ENCODE data around the gene C5. TPM values are rescaled to one million over a fixed set of nuclear protein-coding genes. Genes with fewer than 3 reads are reported as not detected.

The C5 gene
- total RNA-seq, 6 donors from 2014 or later = 7.1 to 18.9 (median 16.8) TPM

- ATAC-seq (ENCODE audit: low FRiP score in 2 of 2) (peak; percentile 7), DNase-seq (no peak)
- WGBS, 2 donors = 92 to 93% methylated on average over 10 to 11 of the region's 11 CpGs
- peaks cover 0 to 10% (median 0%) of the 10 kb centered on the region in 4 donors for H3K36me3 ChIP-seq
- no peaks in the 10 kb centered on the region for H3K27me3 ChIP-seq
- H3K4me1 ChIP-seq = no peaks in the 10 kb centered on the region
- H3K27ac ChIP-seq = peak overlapping the region in 1 of 4 donors; percentile 38
- TF ChIP-seq POLR2AphosphoS5 (IDR thresholded peaks at IDR 0.05) (no peak), POLR2A (IDR thresholded peaks at IDR 0.05) (no peak), CTCF (IDR thresholded peaks at IDR 0.05) (no peak), EP300 (IDR thresholded peaks at IDR 0.05) (no peak)
- no peaks in the 10 kb centered on the region for H3K9me3 ChIP-seq
- no peak overlapping the region for H3K4me3 ChIP-seq
These were observed 145.1 kb downstream of the C5 start for GRCh38 chr9:120904978-120905301.

GRCh38 chr9:120904061-120904977 is 145.8 kb downstream of the C5 start:
- 85% methylated on average over 9 to 16 of the region's 16 CpGs for WGBS, 2 donors
- ATAC-seq (ENCODE audit: low FRiP score in 2 of 2) = no peak

DNA sequence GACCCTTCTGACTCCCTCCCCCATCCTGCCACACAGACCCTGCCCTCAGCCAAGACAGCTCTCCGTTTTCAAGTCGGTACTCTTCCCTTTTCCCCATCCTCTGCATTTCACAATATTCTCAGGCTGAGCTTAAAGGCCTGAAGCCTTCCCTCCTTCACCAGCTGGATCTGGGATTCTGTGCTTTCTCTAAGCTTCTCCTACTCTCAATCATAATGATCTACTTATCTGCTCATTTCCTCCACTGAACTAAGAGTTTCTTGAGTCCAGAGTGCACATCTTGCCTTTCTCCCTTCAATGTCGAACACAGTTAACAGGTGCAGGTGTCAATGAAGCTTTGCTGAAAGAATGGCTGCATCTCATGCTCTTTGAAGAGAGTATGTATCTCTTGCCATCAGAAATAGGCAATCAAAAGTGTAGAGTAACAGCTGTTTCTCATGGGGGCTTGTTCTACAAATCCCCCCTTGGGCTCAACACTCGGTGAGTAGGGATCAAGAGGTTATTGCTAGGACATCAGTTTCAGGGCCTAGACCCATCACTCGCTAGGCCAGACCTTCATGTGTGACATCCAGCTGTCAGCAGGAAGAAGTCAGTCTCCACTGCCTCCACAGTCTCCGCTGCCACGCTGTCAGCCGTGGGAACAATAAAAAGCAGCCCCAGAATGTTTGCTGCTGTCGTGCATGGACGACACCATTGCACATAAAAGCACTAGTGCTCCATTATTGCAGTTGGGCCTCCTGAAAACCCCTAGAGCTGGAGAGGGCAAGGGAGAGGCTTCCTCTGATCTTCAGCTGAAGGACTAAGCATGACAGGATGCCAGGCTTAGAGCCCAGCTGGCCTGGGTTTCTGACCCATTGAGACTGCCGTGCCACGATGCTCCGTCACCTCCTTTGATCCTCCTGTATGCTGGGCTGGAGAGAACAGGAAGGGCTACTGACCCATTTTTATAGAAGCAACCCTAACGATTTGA is 147.2 kb downstream of the C5 start:
- H3K4me3 ChIP-seq = no peak overlapping the region
- ATAC-seq (ENCODE audit: low FRiP score in 2 of 2) (no peak), DNase-seq (no peak)
- peaks cover 0 to 4% (median 0%) of the 10 kb centered on the region in 4 donors for H3K36me3 ChIP-seq
- H3K4me1 ChIP-seq = no peaks in the 10 kb centered on the region
- peak overlapping the region in 1 of 4 donors; percentile 38 for H3K27ac ChIP-seq
- TF ChIP-seq EP300 (IDR thresholded peaks at IDR 0.05) (no peak), POLR2A (IDR thresholded peaks at IDR 0.05) (no peak), CTCF (IDR thresholded peaks at IDR 0.05) (no peak), POLR2AphosphoS5 (IDR thresholded peaks at IDR 0.05) (no peak)
- no peaks in the 10 kb centered on the region for H3K27me3 ChIP-seq
- H3K9me3 ChIP-seq = no peaks in the 10 kb centered on the region
- WGBS, 2 donors = 66 to 76% methylated on average over 14 of the region's 14 CpGs

More at GRCh38 chr9:120904061-120904977, 145.8 kb downstream of the C5 start:
- Histone ChIP-seq H3K4me1 (no peaks in the 10 kb centered on the region), H3K9me3 (no peaks in the 10 kb centered on the region), H3K36me3 (peaks cover 0 to 8% (median 0%) of the 10 kb centered on the region in 4 donors), H3K27ac (peak overlapping the region in 2 of 4 donors; percentile 38 to 49), H3K4me3 (no peak overlapping the region), H3K27me3 (no peaks in the 10 kb centered on the region)
- DNase-seq = no peak
- TF ChIP-seq POLR2A (IDR thresholded peaks at IDR 0.05) (no peak), CTCF (IDR thresholded peaks at IDR 0.05) (no peak), POLR2AphosphoS5 (IDR thresholded peaks at IDR 0.05) (no peak), EP300 (IDR thresholded peaks at IDR 0.05) (no peak)

Other genes starting within 250 kb of the C5 start
- 10 to 100 TPM; 11.4 to 56.8 (median 40.1) TPM for gene PSMD5, start 207.4 kb downstream of the C5 start, total RNA-seq
- 10 to 100 TPM in 5 of 6 donors, 1 to 10 TPM in 1; 8.0 to 42.4 (median 19.2) TPM for gene PHF19, start 173.1 kb downstream of the C5 start, total RNA-seq
- 10 to 100 TPM in 2 of 6 donors, 1 to 10 TPM in 4; 2.9 to 29.3 (median 6.6) TPM for gene TRAF1, start 123.5 kb downstream of the C5 start, total RNA-seq
- gene CNTRL, start 24.7 kb upstream of the C5 start, total RNA-seq = 10 to 100 TPM; 16.1 to 52.4 (median 20.4) TPM
- 10 to 100 TPM; 21.3 to 90.8 (median 77.4) TPM for gene RAB14, start 151.6 kb upstream of the C5 start, total RNA-seq
- gene GSN, start 217.9 kb upstream of the C5 start, total RNA-seq = 100 to 1,000 TPM; 217 to 935 (median 648) TPM

Measured in upper lobe of left lung (tissue), 6 donors.